ENCODE data around the gene USB1.

GRCh38 chr16:58046054-58046881, 45.1 kb downstream of the USB1 start:
- TF ChIP-seq POLR2AphosphoS5 (IDR thresholded peaks at IDR 0.05; ENCODE audit: low read depth) (0 out of 2 replicates have a peak, but pooled peaks have one; percentile 18), CTCF (conservative IDR thresholded peaks at IDR 0.05; ENCODE audit: low read depth in 2 of 2) (no peak), CREB1 (CRISPR knock-in tag; IDR thresholded peaks at IDR 0.05; ENCODE audit: low read depth) (no peak), REST (IDR thresholded peaks at IDR 0.05; ENCODE audit: unreplicated experiment) (no peak), EZH2phosphoT487 (IDR thresholded peaks at IDR 0.05; ENCODE audit: unreplicated experiment) (no peak), EZH2 (IDR thresholded peaks at IDR 0.05; ENCODE audit: low read depth, unreplicated experiment) (no peak), STAT1 (IDR thresholded peaks at IDR 0.05; ENCODE audit: unreplicated experiment) (no peak), JUNB (IDR thresholded peaks at IDR 0.05; ENCODE audit: unreplicated experiment) (no peak), ZNF114 (CRISPR knock-in tag; IDR thresholded peaks at IDR 0.05) (no peak)

Measured in GM23338 (cell line).